NT2/D1 (cell line): ENCODE data around the gene AHCYL2.
"Not testable (repeated sequence)": the region's sequence is repeated elsewhere in the genome, so short reads cannot be mapped to it uniquely, and the experiment has no call there.

ENCODE experiments used
- DNase-seq: peaks from one replicate; pipeline ENCODE4 v3.0.0-alpha.2; 2011; ENCODE audit warnings: low read depth, low spot score
- H3K27me3 ChIP-seq: 2 replicates; pipeline ENCODE4 v1.6.0; 2011; ENCODE audit warnings: mild to moderate bottlenecking; ENCODE audit not compliant: insufficient read length, insufficient read depth
- H3K36me3 ChIP-seq: 2 replicates; pipeline ENCODE4 v1.6.1; 2011; ENCODE audit warnings: mild to moderate bottlenecking, low read length, mixed read lengths; ENCODE audit not compliant: insufficient read depth, insufficient read length
- H3K4me1 ChIP-seq: 2 replicates; pipeline ENCODE4 v1.5.1; 2011; ENCODE audit not compliant: insufficient read depth, insufficient read length
- H3K4me3 ChIP-seq: 2 replicates; pipeline ENCODE4 v1.5.1; 2011; ENCODE audit warnings: low read depth; ENCODE audit not compliant: insufficient read length
- H3K9ac ChIP-seq: 2 replicates; pipeline ENCODE4 v1.6.0; 2011; ENCODE audit warnings: low read depth; ENCODE audit not compliant: insufficient read length
- H3K9me3 ChIP-seq: 2 replicates; pipeline ENCODE4 v1.5.1; 2011; ENCODE audit warnings: mild to moderate bottlenecking, low read length; ENCODE audit not compliant: insufficient read depth
- SUZ12 ChIP-seq: IDR thresholded peaks from 2 replicates; pipeline ENCODE4 v1.6.1; 2011; ENCODE audit not compliant: insufficient read length, insufficient read depth; ENCODE audit errors: extremely low read depth
- YY1 ChIP-seq: IDR thresholded peaks from 2 replicates; pipeline ENCODE4 v1.6.1; 2011; ENCODE audit not compliant: insufficient read length, insufficient read depth
- ZNF274 ChIP-seq: IDR thresholded peaks from 2 replicates; pipeline ENCODE4 v1.6.1; 2011; ENCODE audit warnings: mild to moderate bottlenecking, low read depth, low read length

Gene AHCYL2

DNA sequence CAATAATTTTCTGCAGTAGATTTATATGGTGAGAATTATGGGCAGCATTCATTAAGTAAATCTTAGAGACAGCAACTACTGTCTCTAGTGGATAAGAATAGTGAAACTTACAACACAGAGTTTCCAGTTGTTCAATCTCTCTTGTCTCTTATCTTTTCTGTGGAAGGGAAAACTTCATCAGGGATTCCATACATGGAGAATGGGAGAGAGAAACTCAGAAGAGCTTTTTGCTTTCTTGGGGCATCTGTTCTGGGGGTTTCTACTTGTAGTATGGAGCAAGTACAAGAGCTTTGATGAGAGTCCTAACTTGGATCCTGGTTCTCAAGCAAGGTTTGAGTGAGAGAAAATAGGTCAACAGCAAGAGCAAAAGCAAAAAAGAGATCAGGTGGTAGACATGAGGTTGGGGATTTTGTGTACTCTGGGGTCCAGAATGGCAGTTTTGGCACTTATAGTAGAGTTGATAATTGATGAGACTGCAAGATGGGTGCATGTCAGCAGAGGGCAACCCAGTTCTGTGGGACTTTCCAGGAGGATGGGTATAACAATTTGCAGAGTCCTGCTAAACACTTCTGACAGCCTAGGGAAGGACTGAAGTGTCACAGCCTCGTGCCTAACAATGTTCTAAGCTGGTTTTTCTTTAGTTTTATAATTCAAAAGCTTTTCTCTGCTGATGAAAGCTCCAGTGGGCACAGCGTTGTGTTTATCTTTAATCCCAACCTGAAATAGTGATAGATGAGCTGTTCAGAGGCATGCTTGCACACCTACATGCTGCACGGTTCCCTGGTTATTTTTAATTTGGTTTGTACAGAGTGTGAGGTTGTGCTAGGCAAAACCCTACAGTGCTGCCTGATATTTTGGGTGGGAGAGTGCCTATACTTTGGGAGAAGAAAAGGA lies 177.4 kb downstream of the AHCYL2 start:
- no peaks in the 10 kb centered on the region for H3K9me3 ChIP-seq
- H3K4me1 ChIP-seq = no peaks in the 10 kb centered on the region
- H3K4me3 ChIP-seq = no peak overlapping the region
- peaks cover 3% of the 10 kb centered on the region for H3K36me3 ChIP-seq
- no peak for TF ChIP-seq YY1
- H3K27me3 ChIP-seq = no peaks in the 10 kb centered on the region
- DNase-seq = no peak
- no peak overlapping the region for H3K9ac ChIP-seq

GRCh38 chr7:129405527-129405926 lies 180.7 kb downstream of the AHCYL2 start:
- Histone ChIP-seq H3K36me3 (peaks cover 3% of the 10 kb centered on the region), H3K9me3 (no peaks in the 10 kb centered on the region), H3K9ac (no peak overlapping the region), H3K4me1 (no peaks in the 10 kb centered on the region), H3K27me3 (no peaks in the 10 kb centered on the region), H3K4me3 (no peak overlapping the region)
- DNase-seq = no peak
- TF ChIP-seq ZNF274 = no peak
- no peak for TF ChIP-seq SUZ12

- not testable (repeated sequence) for DNase-seq, H3K36me3 ChIP-seq, H3K4me1 ChIP-seq, H3K27me3 ChIP-seq, H3K4me3 ChIP-seq, H3K9ac ChIP-seq, H3K9me3 ChIP-seq
These were observed 185.4 kb downstream of the AHCYL2 start for GRCh38 chr7:129410238-129410637.

GRCh38 chr7:129412501-129412900 lies 187.7 kb downstream of the AHCYL2 start:
- Histone ChIP-seq H3K36me3 (no peaks in the 10 kb centered on the region), H3K9ac (no peak overlapping the region), H3K4me3 (no peak overlapping the region), H3K27me3 (no peaks in the 10 kb centered on the region), H3K9me3 (no peaks in the 10 kb centered on the region), H3K4me1 (no peaks in the 10 kb centered on the region)
- no peak for DNase-seq
- TF ChIP-seq SUZ12 = no peak
- TF ChIP-seq YY1 = no peak
- no peak for TF ChIP-seq ZNF274

GRCh38 chr7:129417073-129417472 lies 192.2 kb downstream of the AHCYL2 start:
- Histone ChIP-seq H3K4me1 (no peaks in the 10 kb centered on the region), H3K9me3 (no peaks in the 10 kb centered on the region), H3K27me3 (no peaks in the 10 kb centered on the region), H3K4me3 (no peak overlapping the region), H3K36me3 (no peaks in the 10 kb centered on the region), H3K9ac (no peak overlapping the region)
- no peak for DNase-seq
- TF ChIP-seq SUZ12 (no peak), YY1 (no peak), ZNF274 (no peak)

- Histone ChIP-seq H3K9me3 (no peaks in the 10 kb centered on the region), H3K4me1 (no peaks in the 10 kb centered on the region), H3K36me3 (peaks cover 10% of the 10 kb centered on the region), H3K4me3 (no peak overlapping the region), H3K27me3 (no peaks in the 10 kb centered on the region), H3K9ac (no peak overlapping the region)
- TF ChIP-seq SUZ12 (no peak), ZNF274 (no peak), YY1 (no peak)
- no peak for DNase-seq
These were observed 197.0 kb downstream of the AHCYL2 start for GRCh38 chr7:129421717-129422250.

- H3K4me3 ChIP-seq = no peak overlapping the region
- no peaks in the 10 kb centered on the region for H3K9me3 ChIP-seq
- H3K4me1 ChIP-seq = no peaks in the 10 kb centered on the region
- H3K9ac ChIP-seq = no peak overlapping the region
- DNase-seq = no peak
- H3K36me3 ChIP-seq = peaks cover 10% of the 10 kb centered on the region
- no peaks in the 10 kb centered on the region for H3K27me3 ChIP-seq
- TF ChIP-seq YY1 = no peak
- TF ChIP-seq SUZ12 = no peak
- TF ChIP-seq ZNF274 = no peak
These were observed 197.9 kb downstream of the AHCYL2 start for GRCh38 chr7:129422727-129423126.
